Smooth muscle cell (in vitro differentiated cells): Measurements from ENCODE around the gene CARD19. TPM values are rescaled to one million over a fixed set of nuclear protein-coding genes. Genes with fewer than 3 reads are reported as not detected.

ENCODE experiments used
- DNase-seq: peaks from one replicate; lab custom pipeline; 2025; ENCODE audit not compliant: unreplicated experiment; lab: John Stamatoyannopoulos, UW
- H2AFZ ChIP-seq: fragments of 200-600 bp; sonication (generic); 2 replicates; pipeline ENCODE4 v1.6.0; 2016; ENCODE audit warnings: antibody characterized with exemption, low read depth, mild to moderate bottlenecking
- H3F3A ChIP-seq: fragments of 200-600 bp; sonication (generic); 2 replicates; pipeline ENCODE4 v1.6.0; 2017; ENCODE audit warnings: antibody characterized with exemption, low read depth
- H3K27ac ChIP-seq: fragments of 200-600 bp; sonication (generic); 2 replicates; pipeline ENCODE4 v1.5.1; 2016; ENCODE audit warnings: low read depth, mild to moderate bottlenecking
- H3K27me3 ChIP-seq: fragments of 200-600 bp; sonication (generic); 2 replicates; pipeline ENCODE4 v1.6.1; 2016; ENCODE audit warnings: low read depth, mild to moderate bottlenecking
- H3K36me3 ChIP-seq: fragments of 200-600 bp; sonication (generic); 2 replicates; pipeline ENCODE4 v1.5.1; 2016; ENCODE audit warnings: low read depth
- H3K4me1 ChIP-seq: fragments of 200-600 bp; sonication (generic); 2 replicates; pipeline ENCODE4 v1.5.1; 2016; ENCODE audit warnings: low read depth
- H3K4me2 ChIP-seq: fragments of 200-600 bp; sonication (generic); 2 replicates; pipeline ENCODE4 v1.6.0; 2016; ENCODE audit warnings: mild to moderate bottlenecking
- H3K4me3 ChIP-seq: fragments of 200-600 bp; sonication (generic); 2 replicates; pipeline ENCODE4 v1.5.1; 2016; ENCODE audit warnings: mild to moderate bottlenecking
- H3K79me2 ChIP-seq: fragments of 200-600 bp; sonication (generic); 2 replicates; pipeline ENCODE4 v1.6.0; 2016; ENCODE audit warnings: low read depth, mild to moderate bottlenecking
- H3K9ac ChIP-seq: fragments of 200-600 bp; sonication (generic); 2 replicates; pipeline ENCODE4 v1.6.0; 2016; ENCODE audit warnings: low read depth
- H3K9me3 ChIP-seq: fragments of 200-600 bp; sonication (generic); replicated peaks from 2 replicates; pipeline ENCODE4 v1.5.1; 2016; ENCODE audit warnings: low read depth
- H4K20me1 ChIP-seq: fragments of 200-600 bp; sonication (generic); 2 replicates; pipeline ENCODE4 v1.6.0; 2016; ENCODE audit warnings: low read depth
- WGBS: methylation state at CpG from one replicate; pipeline ENCODE4 v1.1.7; 2016; ENCODE audit warnings: low lambda C conversion rate; 5-methylcytosine and 5-hydroxymethylcytosine counted together
- polyA plus RNA-seq: library from polyadenylated mRNA; unstranded; fragments of >200 nt; fragmentation: Nextera tagmentation; extraction: Ambion mirVana; gene quantifications from 2 replicates; pipeline ENCODE4 v1.2.1, GENCODE V29; 2016
- total RNA-seq: library from RNA; depleted of rRNA; stranded (reverse); fragments of >200 nt; gene quantifications from 2 replicates; pipeline ENCODE4 v1.2.3, GENCODE V29; 2014
- TF ChIP-seq, protein P1 (sequence below): fragments of 200-600 bp; sonication (generic); IDR thresholded peaks from 2 replicates; pipeline ENCODE4 v1.5.1; 2017; ENCODE audit warnings: borderline replicate concordance, mild to moderate bottlenecking, antibody characterized with exemption; ENCODE audit not compliant: insufficient read depth, poor library complexity, severe bottlenecking

The CARD19 gene
- total and polyA plus RNA-seq, 2 experiments from 2014 or later = 86.0 to 88.1 TPM

DNA sequence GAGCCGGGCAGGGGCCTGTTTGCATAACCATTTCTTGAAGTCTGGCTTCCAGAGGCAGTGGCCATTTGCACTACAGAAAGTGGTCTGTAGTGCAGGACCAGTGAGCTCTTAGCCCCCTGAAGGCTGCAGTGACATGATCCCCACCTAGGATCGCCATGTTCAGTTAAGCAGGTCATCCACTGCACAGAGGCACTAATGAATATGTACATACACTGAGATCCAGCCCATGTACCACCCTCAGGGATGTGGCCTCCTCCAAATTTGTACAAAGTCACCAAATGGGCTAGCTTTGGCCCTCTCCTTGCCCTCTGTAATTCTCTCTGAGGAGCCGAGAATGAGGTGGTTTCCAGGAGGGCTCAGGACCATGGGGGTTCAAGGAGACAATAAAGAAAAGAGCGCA is 45.8 kb upstream of the CARD19 start:
- no peak overlapping the region for H3K27ac ChIP-seq
- TF ChIP-seq, protein P1, sequence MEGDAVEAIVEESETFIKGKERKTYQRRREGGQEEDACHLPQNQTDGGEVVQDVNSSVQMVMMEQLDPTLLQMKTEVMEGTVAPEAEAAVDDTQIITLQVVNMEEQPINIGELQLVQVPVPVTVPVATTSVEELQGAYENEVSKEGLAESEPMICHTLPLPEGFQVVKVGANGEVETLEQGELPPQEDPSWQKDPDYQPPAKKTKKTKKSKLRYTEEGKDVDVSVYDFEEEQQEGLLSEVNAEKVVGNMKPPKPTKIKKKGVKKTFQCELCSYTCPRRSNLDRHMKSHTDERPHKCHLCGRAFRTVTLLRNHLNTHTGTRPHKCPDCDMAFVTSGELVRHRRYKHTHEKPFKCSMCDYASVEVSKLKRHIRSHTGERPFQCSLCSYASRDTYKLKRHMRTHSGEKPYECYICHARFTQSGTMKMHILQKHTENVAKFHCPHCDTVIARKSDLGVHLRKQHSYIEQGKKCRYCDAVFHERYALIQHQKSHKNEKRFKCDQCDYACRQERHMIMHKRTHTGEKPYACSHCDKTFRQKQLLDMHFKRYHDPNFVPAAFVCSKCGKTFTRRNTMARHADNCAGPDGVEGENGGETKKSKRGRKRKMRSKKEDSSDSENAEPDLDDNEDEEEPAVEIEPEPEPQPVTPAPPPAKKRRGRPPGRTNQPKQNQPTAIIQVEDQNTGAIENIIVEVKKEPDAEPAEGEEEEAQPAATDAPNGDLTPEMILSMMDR = no peak
- no peak overlapping the region for H3K9ac ChIP-seq
- no peaks in the 10 kb centered on the region for H3K79me2 ChIP-seq
- H3K27me3 ChIP-seq = no peaks in the 10 kb centered on the region
- H3K4me2 ChIP-seq = no peak overlapping the region
- no peak overlapping the region for H2AFZ ChIP-seq
- H3F3A ChIP-seq = no peaks in the 10 kb centered on the region
- no peaks in the 10 kb centered on the region for H3K9me3 ChIP-seq
- no peak overlapping the region for H3K4me3 ChIP-seq
- WGBS = 79% methylated on average over 4 of the region's 4 CpGs
- peaks cover 5% of the 10 kb centered on the region for H3K4me1 ChIP-seq
- H4K20me1 ChIP-seq = no peaks in the 10 kb centered on the region
- DNase-seq = no peak
- no peaks in the 10 kb centered on the region for H3K36me3 ChIP-seq

- H4K20me1 ChIP-seq = no peaks in the 10 kb centered on the region
- DNase-seq = no peak
- no peaks in the 10 kb centered on the region for H3K79me2 ChIP-seq
- H3F3A ChIP-seq = no peaks in the 10 kb centered on the region
- no peaks in the 10 kb centered on the region for H3K9me3 ChIP-seq
- peaks cover 5% of the 10 kb centered on the region for H3K4me1 ChIP-seq
- 81% methylated on average over 6 of the region's 6 CpGs for WGBS
- TF ChIP-seq, protein P1 = no peak
- no peak overlapping the region for H3K27ac ChIP-seq
- no peak overlapping the region for H3K4me2 ChIP-seq
- H3K9ac ChIP-seq = no peak overlapping the region
- no peaks in the 10 kb centered on the region for H3K36me3 ChIP-seq
- no peak overlapping the region for H3K4me3 ChIP-seq
- H2AFZ ChIP-seq = no peak overlapping the region
- no peaks in the 10 kb centered on the region for H3K27me3 ChIP-seq
Measured at GRCh38 chr9:93051680-93052089, 44.3 kb upstream of the CARD19 start.

- Histone ChIP-seq H3K4me3 (no peak overlapping the region), H3K4me2 (no peak overlapping the region), H3K79me2 (no peaks in the 10 kb centered on the region), H2AFZ (no peak overlapping the region), H3K27ac (no peak overlapping the region), H3K27me3 (no peaks in the 10 kb centered on the region), H3K4me1 (peaks cover 5% of the 10 kb centered on the region), H3K9ac (no peak overlapping the region), H3K36me3 (no peaks in the 10 kb centered on the region), H3F3A (no peaks in the 10 kb centered on the region), H4K20me1 (no peaks in the 10 kb centered on the region), H3K9me3 (no peaks in the 10 kb centered on the region)
- TF ChIP-seq, protein P1 = no peak
- WGBS = 73% methylated on average over 15 of the region's 15 CpGs
- no peak for DNase-seq
Measured at GRCh38 chr9:93052791-93053540, 43.1 kb upstream of the CARD19 start.
